ENCODE data around the gene GALNS.

DNA sequence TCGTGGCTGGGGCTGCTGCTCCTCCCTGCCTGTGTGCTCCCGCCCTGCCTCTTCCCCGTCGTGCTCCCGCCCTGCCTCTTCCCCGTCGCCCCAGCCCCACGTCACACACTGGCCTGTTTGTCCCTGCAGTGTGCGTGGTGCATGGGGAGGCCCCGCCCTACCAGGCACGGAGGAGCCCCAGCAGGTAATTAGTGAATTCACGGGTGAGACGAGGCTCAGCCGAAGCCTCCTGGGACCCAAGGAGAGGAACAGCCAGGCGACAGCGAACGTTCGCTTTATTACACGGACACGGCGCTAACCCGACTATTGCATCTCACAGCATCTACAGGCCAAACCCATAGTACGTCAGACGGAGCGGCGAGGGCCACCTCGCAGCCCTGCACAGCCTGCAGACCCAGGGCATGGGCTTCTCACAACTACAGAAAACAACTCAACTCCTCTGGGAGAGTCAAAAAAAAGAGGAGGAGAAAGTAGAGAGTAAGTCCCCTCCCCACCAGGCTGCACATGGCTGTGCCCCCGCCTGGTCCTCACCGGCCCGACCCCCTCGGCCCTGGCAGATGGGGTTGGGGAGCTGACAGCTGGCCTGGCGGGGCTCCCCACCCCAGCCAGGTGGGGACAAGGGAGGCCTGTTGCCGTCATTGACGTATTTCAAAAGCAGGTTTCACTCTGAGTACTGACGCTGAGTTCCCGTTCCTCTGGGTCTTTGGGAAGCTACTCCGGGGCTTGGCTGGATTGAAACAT, 14.0 kb upstream of the GALNS start:
- TF ChIP-seq, protein P1, sequence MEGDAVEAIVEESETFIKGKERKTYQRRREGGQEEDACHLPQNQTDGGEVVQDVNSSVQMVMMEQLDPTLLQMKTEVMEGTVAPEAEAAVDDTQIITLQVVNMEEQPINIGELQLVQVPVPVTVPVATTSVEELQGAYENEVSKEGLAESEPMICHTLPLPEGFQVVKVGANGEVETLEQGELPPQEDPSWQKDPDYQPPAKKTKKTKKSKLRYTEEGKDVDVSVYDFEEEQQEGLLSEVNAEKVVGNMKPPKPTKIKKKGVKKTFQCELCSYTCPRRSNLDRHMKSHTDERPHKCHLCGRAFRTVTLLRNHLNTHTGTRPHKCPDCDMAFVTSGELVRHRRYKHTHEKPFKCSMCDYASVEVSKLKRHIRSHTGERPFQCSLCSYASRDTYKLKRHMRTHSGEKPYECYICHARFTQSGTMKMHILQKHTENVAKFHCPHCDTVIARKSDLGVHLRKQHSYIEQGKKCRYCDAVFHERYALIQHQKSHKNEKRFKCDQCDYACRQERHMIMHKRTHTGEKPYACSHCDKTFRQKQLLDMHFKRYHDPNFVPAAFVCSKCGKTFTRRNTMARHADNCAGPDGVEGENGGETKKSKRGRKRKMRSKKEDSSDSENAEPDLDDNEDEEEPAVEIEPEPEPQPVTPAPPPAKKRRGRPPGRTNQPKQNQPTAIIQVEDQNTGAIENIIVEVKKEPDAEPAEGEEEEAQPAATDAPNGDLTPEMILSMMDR (IDR thresholded peaks at IDR 0.05) = no peak
- TF ChIP-seq POLR2A (IDR thresholded peaks at IDR 0.05) = no peak

Measured in adrenal gland (tissue), 5 donors.